ENCODE results near the gene SYNE1. TPM values are rescaled to one million over a fixed set of nuclear protein-coding genes. Genes with fewer than 3 reads are reported as not detected.

The SYNE1 gene
- total and polyA plus RNA-seq, 7 donors = 6.0 to 74.6 (median 16.5) TPM

DNA sequence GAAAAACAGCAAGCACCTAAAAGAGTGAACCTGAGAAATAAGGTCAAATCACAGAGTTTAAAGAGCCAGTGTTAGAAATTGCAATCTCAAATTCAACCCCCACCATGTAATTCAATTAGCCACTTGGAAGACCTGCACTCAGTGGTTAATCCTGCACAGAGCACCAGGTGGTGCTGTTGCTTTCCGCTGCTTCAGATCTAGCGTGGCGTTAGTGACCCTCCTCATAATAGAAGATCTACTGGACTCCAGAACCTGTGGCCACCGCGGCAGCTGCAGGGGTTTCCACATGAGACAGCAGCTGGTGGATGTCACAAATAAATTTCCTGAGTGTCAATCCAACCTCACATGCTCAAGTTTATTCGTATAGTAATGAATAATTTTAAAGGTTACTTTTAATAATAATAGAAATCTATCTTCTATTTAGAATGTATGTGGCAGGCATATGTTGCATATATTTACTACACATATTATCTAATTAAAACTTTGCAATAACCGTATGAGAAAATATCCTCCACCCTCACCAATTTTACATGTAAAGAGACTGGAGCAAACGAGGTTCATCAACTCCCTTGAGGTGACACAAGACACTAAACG is 84.4 kb downstream of the SYNE1 start:
- H3K4me3 ChIP-seq = no peak overlapping the region
- DNase-seq = peak; percentile 51 to 71
- no peaks in the 10 kb centered on the region for H3K4me1 ChIP-seq
- ATAC-seq = peak; percentile 54 to 87 (median 84)
- H3K27me3 ChIP-seq (ENCODE audit: insufficient read depth in 3 of 3, low read length in 2 of 3) = no peaks in the 10 kb centered on the region
- peaks cover 5% of the 10 kb centered on the region for H3K9me3 ChIP-seq
- no peak overlapping the region for H3K27ac ChIP-seq
- H3K36me3 ChIP-seq (ENCODE audit: insufficient read depth in 1 of 2, low read depth in 1 of 2) = no peaks in the 10 kb centered on the region
- intact Hi-C loops (cut with DNase I) = loop anchor here (5.0 to 10.0 kb wide), 4 partner anchors 92 to 395 kb away; no protein-coding TSS in a partner anchor
- WGBS, 3 donors = 28 to 32% (median 32%) methylated on average over 9 of the region's 9 CpGs
- TF ChIP-seq, protein P1, sequence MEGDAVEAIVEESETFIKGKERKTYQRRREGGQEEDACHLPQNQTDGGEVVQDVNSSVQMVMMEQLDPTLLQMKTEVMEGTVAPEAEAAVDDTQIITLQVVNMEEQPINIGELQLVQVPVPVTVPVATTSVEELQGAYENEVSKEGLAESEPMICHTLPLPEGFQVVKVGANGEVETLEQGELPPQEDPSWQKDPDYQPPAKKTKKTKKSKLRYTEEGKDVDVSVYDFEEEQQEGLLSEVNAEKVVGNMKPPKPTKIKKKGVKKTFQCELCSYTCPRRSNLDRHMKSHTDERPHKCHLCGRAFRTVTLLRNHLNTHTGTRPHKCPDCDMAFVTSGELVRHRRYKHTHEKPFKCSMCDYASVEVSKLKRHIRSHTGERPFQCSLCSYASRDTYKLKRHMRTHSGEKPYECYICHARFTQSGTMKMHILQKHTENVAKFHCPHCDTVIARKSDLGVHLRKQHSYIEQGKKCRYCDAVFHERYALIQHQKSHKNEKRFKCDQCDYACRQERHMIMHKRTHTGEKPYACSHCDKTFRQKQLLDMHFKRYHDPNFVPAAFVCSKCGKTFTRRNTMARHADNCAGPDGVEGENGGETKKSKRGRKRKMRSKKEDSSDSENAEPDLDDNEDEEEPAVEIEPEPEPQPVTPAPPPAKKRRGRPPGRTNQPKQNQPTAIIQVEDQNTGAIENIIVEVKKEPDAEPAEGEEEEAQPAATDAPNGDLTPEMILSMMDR (IDR thresholded peaks at IDR 0.05) = peak; percentile 80

DNA sequence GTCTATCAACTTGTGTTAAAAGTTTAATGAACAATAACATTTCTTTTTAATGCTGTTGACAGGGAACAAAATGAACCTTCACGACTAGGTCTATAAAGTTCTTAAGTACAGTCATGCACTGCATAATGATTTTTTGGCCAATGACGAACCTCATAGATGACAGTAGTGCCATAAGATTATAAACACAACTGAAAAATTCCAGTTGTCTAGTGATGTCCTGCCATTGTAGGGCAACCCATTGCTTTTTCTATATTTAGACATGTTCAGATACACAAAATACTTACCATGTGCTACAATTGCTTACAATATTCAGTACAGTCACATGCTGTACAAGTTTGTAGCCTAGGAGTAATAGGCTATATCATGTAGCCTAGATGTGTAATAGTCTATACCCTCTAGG is 93.6 kb downstream of the SYNE1 start:
- no peak for ATAC-seq
- intact Hi-C loops (cut with DNase I) = no loop called here

DNA sequence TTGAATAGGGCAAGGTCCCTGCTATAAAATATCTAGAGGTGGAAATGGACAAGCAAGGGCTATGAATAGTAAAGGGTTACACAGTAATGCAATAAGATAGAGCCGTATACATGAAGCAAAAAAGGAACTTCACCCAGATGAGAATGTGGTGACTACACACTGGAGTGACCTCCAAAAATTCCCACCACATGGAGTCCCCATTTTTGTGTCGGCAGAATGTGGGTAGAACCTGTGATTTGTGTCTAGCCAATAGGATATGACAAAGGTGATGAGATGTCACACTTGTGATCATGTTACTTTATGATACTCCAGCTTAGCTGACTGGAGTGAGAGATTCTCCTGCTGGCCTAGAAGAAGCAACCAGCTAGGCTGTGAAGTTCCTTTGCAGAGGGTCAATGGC is 96.8 kb downstream of the SYNE1 start:
- no peaks in the 10 kb centered on the region for H3K36me3 ChIP-seq (ENCODE audit: insufficient read depth in 1 of 2, low read depth in 1 of 2)
- no peak for DNase-seq
- intact Hi-C loops (cut with DNase I) = no loop called here
- 73 to 81% (median 80%) methylated on average over 2 of the region's 2 CpGs for WGBS, 3 donors
- H3K4me3 ChIP-seq = no peak overlapping the region
- no peak overlapping the region for H3K27ac ChIP-seq
- H3K9me3 ChIP-seq = no peaks in the 10 kb centered on the region
- no peaks in the 10 kb centered on the region for H3K4me1 ChIP-seq
- no peaks in the 10 kb centered on the region for H3K27me3 ChIP-seq (ENCODE audit: insufficient read depth in 3 of 3, low read length in 2 of 3)
- no peak for ATAC-seq
- TF ChIP-seq, protein P1 (IDR thresholded peaks at IDR 0.05) = no peak

More for the DNA sequence above, 93.6 kb downstream of the SYNE1 start:
- Histone ChIP-seq H3K9me3 (no peaks in the 10 kb centered on the region), H3K27ac (no peak overlapping the region), H3K27me3 (ENCODE audit: insufficient read depth in 3 of 3, low read length in 2 of 3) (no peaks in the 10 kb centered on the region), H3K4me1 (no peaks in the 10 kb centered on the region), H3K36me3 (ENCODE audit: insufficient read depth in 1 of 2, low read depth in 1 of 2) (no peaks in the 10 kb centered on the region), H3K4me3 (no peak overlapping the region)
- 82 to 91% (median 84%) methylated on average over 2 of the region's 2 CpGs for WGBS, 3 donors
- TF ChIP-seq, protein P1 (IDR thresholded peaks at IDR 0.05) = no peak
- no peak for DNase-seq

GRCh38 chr6:152534541-152534940 is 102.6 kb downstream of the SYNE1 start:
- TF ChIP-seq, protein P1 (IDR thresholded peaks at IDR 0.05) = no peak
- H3K27ac ChIP-seq = no peak overlapping the region
- H3K9me3 ChIP-seq = no peaks in the 10 kb centered on the region
- H3K4me1 ChIP-seq = no peaks in the 10 kb centered on the region
- no peak overlapping the region for H3K4me3 ChIP-seq
- H3K27me3 ChIP-seq (ENCODE audit: insufficient read depth in 3 of 3, low read length in 2 of 3) = no peaks in the 10 kb centered on the region
- H3K36me3 ChIP-seq (ENCODE audit: insufficient read depth in 1 of 2, low read depth in 1 of 2) = no peaks in the 10 kb centered on the region
- WGBS, 3 donors = 70 to 74% (median 71%) methylated on average over 1 of the region's 1 CpG
- no peak for DNase-seq
- ATAC-seq = no peak
- intact Hi-C loops (cut with DNase I) = no loop called here
